ENCODE data around the gene LAMA4.

LAMA4 gene

DNA sequence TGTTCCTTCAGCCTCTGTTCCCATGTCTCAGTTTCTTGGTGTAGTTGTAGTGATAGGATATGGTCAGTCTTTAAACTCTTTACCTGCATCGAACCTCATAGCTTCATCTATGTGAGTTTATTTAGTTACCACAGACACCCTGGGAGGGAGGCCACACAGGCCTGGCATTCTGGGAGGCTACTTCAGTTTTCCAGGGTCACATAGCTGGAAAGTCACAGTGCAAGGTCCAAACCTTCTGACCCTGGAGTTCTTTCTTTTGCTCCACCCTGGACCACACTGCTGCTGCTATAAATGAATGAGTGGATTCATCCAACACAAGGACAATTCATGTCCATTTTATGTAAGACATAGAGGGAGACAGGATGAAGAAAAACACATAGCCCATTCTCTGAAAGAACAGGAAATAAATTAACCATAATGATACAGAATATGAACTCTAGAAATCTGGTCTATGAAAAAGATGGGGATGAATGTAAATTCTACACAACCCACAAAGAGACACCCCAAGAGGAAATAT is 60.8 kb downstream of the LAMA4 start:
- no peak for DNase-seq

DNA sequence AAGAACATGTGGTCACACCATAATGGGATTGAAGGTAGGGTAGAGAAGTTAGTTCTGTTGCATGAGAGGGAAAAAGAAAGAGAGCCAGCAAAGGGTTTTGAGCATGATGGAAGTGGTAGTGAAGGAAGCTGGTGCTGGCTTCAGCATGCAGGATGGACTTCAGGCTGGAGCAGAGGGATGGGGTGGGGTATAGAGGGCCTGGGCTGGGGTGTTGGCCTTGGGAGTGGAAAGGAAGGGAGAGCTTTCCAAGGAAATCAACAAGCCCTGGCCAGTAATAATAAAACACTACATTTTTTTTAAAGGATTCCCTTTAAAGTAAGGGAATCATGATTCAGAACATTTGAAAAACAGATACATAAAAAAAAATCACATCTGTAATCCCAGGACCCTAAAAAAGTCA is 61.2 kb downstream of the LAMA4 start:
- no peak for DNase-seq

DNA sequence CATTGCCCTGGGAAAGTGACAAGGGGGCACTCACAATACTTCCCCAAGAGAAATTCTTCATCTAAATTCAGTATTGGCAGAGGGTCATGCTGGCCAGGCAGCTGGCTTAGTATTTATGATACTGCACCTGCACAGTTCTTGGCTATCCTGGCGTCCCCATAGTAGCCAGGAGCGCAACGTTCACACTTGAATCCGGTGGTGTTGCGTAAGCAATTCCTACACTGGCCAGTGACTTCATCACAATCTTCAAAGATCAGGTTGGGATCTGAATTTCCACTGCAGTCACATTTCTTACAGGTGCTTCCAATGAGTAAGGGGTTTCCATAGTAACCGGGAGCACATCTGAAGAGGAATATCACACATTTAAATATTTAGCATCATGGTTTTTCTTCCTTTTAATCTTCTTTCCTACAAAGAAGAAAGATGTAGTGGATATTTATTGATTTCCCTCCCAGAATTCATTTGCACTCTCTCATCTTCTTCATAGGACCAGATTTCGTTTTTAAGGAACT is 62.8 kb downstream of the LAMA4 start:
- DNase-seq: no peak

DNA sequence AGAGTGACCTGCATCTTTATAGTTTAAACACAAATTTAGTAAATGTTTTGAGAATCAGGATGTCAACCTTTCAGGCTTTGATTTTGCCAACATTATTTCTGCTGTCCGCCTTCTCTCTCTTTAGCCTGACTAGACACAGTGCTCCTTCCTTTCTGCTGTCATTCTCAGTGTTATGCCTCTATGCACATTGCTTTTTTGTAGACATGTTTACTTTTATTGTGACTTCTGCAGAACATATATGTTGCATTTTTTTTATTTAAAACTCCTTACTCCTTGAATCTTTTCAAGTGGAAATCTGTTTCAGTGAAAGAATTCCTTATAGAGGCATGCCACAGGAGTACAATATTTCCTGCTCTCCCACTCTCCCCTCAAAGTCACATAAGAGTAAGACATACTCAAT is 64.2 kb downstream of the LAMA4 start:
- DNase-seq: no peak

DNA sequence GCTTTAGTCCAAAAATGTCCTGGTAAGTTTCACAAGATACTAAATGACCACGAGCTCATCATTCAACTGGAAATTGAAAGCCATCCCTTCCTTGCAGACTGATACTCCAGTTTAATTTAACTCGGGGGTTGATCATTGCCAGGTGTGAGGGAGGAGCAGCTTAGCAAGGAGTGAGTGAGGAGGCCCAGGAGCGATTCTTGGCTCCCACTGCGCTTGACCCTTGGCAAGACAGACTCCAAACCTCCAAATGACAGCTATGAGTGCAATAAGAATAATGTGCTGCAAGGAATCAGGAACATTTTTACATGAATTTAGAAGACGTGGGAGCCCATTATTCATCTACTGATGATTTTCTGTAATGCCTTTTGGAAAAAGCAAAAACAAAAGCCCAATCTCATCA is 64.9 kb downstream of the LAMA4 start:
- no peak for DNase-seq

DNA sequence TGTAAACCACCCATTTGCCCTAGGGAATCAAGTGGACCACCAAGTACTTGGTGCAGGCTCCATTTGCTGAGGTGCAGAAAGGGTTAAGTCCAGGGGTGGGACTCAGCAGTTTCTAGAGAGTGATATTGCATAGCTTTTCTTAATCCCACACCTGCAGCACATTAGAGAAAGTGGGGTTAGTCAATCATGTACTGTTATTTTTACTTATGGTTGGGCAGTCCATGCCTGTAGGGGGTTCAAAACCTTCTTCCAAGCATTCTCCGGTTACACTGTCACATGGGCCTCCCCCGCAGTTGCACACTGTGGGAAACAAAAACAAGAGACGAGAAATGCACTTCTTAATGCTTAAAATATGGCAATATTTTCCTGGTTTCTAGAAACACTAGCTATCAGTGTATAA is 65.5 kb downstream of the LAMA4 start:
- no peak for DNase-seq

DNA sequence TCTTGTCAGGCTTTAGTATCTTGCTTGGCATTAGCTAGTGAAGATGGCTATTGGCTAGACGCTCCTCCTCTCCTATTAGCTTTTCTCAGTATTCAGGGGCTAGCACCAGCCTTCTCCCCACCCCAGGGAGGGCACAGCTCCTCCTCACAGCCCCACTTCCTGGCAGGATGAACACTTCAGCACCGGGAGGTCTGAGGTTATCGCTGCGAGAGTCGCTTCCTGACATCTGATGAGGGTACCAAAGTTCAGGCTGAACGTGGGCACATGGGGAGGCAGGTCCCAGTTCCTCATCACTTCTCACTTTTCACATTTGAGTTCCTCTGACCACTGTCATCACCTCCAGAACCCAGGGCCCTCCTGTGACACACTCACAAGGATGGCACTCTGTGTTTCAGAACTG is 66.6 kb downstream of the LAMA4 start:
- DNase-seq: no peak

DNA sequence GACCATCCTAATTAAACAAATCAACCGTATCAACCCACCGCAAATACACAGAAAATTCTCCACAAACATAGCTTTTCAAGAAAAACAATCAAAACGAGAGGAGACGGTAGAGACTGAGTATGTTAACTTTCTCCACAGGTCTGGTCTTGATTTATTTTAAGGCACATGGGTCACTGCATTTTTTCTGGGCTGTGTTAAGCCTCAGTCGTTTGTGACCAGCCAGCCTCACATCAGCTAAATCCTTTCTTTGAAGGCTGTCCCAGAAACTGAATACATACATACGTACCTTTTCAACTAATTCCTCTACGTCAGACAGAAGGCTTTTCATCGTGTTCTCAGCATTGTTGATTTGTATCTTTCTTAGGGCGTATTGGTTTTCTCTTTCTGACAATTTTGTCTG is 69.4 kb downstream of the LAMA4 start:
- no peak for DNase-seq

DNA sequence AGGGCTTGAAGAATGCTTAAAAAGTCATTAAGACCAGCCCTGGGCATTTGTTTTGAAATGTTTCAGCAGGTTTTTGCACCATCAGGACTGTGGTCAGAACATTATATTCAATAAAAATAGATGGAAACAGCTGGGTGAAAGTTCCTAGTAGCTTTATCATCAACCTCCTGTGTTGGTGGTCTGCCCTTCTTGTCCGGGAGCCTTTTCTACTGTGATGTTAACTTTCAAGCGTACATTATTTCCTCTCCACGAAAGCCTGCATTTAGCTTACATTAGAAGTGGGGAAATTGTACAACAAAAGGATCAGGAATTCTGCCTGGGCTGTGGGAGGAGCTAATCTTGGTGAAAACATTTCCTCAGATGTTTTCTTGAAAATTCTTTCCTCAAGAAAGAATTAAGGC is 71.1 kb downstream of the LAMA4 start:
- DNase-seq: no peak

DNA sequence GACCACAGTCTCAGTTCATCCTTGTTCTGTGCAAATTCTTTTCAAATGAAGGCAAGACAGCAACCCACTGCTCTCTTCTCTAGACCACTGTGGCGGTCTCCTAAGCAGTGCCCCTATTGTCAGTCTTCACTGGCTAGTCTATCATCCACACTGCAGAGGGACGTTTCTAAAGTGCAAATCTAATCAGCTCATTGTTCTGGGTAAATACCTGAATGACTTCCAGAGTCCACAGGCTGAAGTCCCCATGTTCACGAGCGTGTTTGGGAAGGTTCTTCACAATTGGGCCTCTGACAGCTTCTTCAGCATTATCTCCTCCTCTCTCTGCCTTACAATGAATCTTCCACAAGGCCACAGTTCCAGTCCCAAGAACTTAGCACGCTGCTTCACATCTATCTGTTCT is 73.2 kb downstream of the LAMA4 start:
- no peak for DNase-seq

DNA sequence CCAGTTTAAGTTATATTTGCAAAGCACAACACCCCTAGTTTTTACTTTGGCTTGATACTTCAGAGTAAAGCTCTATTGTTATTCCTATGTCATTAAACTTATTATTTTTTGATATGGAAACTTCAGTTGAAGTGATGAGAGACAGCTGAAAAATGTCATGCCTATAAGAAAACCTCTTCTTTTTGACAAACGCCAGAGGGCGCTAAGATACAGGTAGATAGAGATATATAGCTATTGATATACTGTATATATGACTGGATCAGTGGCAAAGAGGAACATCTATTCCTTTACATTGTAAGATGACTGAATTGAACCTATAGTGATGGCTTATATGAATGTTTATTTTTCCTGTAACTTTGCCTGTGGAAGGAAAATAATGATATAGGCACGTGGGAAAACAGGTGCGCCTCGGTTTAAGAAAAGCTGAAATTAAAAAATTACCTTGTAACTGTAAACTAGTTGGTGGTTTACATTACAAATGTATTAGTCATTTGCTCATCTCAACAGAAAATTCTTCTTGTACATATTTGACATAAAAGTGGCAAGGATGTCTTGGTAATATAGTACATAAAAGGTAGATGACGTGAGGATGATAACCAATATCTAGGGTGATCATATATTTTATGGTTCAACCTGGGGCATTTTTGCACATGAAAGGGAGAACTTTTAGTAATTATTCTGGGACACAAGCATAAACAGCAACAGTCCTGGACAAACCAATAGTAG is 74.1 kb downstream of the LAMA4 start:
- DNase-seq: peak in 13 of 56 donors; percentile 2 to 46 (median 20)

DNA sequence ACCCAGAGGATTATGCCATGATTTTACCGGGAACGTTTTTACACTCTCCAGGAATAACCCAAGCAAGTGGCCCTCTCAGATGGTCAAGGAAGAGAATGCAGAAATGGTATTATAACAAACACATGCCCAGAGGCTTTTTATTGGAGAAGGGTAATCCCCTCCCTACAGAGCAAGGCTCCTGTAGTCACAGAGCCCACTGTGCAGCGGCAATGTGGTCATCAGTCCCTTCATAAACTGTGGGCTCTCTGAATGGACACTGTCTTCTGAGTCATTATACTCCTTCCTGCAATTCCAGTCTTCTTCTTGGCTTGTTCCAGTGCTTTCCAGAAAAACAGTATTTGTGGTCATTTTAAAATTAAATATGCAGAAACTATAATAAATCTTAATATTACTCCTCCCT is 74.7 kb downstream of the LAMA4 start:
- no peak for DNase-seq

DNA sequence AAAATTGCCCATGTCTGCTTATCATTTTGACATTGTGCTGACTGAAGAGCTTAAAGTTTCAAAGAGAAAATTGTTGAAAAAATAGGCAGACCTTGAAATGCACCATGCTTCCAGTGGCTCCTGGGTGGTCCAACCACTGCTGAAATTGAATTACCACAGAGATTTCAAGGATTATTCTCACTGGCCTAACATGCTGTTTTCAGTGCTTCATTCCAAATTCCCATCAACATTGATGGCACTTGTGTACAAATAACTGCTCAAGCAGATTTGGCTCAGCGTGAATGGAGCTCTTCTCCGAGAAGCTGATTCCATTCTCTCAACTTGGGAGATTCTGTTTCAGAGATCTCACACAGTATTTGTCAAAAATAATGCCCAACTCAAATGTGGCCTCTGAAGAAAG is 75.5 kb downstream of the LAMA4 start:
- DNase-seq: no peak

DNA sequence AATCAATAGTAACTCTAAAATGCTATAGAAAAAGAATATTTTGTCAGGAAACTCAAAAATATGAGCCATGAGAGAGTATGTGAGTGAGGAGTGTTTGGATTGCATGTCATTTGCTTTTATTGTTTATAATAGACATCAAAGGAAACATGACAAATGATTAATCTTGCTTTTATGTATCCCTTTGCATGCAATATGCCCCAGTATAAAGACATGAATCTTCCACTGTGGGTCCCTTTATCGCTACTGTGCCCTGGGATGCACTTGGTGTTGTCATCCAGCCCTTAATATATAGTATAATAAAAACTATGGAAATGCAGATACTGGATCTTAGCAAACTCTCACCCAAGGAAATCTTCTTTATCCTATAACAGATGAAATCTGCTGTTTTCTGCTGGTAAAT is 77.3 kb downstream of the LAMA4 start:
- DNase-seq: no peak

DNA sequence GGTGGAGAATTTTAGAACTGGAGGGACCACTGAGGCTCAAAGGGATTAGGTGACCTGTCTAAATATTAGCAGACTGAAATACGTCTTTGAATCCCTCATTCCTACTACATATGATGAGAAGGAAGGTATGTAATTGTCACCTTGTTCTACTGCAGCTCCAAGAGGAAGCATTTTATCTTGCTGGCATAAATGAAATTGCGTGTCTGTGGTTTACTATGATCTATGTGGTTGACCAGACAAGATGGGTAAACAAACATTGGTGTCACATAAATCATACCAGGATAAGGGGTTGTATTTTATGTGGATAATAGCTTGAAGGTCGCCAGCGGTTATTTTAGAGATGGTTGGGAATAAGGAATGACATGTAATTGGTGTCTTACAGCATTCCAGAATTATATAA is 78.2 kb downstream of the LAMA4 start:
- DNase-seq: no peak

DNA sequence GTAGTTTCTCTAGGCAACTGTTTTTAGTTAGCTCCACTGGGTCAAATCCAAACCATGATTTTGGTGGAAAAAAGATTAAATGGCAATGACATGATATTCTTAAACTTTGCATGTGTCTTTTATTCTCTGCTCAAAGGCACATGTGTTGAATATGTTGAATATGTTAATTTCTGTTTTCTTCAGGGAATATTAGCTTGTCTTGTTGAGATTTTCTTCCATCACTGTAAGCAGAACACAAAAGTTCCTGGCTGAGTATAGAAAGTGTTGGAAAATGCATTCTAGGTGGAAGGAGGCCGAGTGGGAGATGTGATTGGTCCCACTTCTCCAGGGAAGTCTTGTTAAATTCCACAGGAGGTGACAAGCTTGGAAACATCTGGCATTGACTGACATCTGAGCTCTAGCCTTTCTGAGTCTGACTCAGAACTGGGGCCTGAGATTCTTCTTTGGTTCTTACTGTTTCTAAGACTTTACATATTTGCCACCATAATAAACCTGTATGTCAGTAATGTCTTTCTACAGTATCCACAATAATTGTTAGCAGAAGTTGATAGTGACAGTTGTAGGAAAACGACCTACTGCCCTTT is 81.1 kb downstream of the LAMA4 start:
- no peak for DNase-seq

DNA sequence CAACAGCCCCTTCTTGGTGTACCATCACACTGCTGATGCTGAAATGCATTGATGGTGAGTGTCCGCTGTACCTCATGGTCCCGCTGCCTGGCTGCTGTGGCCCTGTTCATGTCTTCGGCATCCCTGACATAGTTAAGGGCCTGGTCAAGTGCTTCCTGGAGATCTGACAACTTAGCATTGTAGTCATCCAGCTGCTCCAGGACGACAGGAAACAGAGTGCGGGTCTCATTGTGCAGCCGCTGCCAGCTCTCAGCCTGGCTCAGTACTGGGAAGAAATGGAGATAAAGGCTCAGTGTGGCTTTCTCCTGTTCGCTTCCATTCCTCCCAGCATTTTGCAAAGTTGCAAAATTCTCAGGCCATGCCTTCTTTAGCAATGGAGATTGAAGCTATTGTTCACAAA is 81.8 kb downstream of the LAMA4 start:
- no peak for DNase-seq

DNA sequence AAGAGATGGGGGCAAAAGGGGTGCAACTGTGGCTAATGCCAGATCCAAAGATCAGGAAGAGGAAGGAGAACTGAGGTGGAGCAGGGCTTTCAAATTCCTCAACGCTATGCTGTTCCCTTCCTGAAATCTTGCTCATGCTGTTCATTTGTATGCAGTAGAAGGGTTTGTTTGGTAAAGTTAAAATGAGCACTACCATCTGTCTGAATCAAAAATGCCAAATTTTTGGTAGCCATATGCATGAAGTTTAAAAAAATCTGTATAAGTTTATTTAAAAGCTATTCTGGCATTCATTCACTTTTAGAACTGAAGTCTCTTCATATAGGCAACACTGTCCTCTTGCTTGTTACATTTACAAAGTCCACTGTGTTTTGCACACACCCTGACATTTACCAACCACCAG is 84.8 kb downstream of the LAMA4 start:
- no peak for DNase-seq

DNA sequence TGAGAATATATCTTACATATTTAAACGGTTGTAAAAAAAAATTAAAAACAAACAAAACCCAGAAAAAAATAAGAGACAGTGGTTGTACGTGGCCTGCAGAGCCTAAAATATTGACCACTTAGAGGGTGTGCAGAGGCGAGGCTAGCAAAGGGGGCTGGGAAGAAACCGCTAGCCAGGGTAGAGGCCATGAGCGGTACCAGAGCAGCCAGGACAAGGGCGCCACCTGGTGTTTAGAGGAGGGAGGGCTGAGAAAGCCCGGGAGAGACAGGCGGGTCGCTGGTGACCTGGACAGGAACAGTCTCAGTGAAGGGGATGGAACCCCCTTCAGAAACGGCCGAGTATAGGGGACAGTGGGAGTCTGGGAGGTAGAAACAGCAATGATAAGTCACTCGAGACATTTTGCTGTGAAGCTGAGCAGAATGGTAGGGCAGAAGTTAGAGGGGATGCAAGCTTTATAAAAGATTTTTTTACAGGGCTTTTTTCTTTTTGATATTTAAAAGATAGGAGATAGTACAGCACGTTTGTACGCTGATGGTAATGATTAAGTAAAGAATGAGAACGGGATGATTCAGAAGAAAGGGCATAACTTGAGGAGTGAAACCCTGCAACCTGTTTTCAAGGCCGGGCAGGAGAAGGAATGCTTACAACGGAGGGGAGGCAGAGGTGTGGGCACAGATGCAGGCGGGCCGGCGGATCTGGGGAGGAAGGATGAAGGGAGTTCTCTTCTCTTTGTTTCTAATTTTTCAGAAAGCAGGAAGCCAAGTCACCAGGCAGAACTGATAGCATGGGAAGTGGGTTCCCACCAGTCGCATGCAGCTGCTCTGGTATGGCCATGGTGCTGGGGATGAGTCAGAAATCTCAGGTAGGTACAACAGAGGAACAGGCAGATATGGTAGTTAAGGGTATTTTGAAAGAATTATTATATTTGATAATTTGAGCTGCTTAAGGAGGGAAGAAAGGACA is 90.8 kb downstream of the LAMA4 start:
- DNase-seq: peak in 37 of 56 donors; percentile 1 to 60 (median 15)

DNA sequence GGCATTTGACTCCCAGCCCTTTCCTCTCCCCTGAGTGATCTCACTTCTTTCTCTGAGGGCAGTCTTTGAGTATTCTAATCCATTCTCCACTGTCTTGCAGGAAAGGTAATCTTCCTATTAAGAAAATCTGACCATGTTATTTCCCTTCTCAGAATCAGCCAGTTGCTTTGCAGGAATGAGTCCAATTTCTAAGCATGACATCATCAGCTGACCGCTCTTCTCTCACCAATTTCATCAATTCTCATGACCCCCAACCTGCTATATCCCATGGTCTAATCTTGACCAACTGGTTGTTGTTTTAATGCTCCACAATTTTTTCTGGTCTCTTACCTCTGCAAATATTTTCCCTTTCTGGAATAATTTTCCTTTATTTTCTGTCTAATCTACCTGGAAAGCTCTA is 93.6 kb downstream of the LAMA4 start:
- DNase-seq: no peak

DNA sequence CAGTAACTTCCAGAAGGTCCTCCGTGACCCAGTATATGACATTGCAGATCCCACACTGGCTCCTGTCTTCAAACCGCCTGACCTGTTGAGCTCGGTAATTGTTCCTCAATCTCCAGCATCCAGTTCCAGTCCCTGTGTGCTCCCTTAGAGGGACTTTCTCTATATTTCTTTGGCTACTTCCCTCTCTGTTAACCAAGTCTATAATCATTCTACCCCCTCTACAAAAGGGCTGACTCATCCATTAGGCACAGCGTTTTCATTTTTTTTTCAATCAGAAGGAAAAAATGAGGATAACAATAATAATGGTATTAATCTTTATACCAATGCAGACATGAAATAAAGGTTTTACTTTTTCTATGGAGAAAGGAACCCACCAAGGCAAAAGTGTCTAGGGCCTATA is 97.7 kb downstream of the LAMA4 start:
- DNase-seq: no peak

DNA sequence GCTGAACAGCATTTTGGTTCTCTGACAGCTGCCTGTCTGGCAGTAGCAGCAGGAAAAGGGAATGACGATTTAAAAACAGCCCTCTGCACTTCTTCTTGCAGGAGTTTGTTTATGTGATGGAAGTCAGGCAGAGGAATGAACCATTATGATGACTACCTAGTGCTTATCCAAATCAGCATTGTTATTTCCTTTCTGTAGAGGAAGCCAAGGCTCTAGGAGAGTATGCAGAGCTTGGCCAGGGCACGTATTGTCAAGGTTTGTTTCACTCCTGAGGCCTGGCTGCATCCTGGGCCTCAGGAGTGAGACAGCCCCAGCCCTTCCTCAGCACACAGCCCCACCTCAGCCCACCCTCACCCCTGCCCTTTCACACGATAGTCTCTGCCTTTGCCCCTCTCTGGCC is 98.5 kb downstream of the LAMA4 start:
- DNase-seq: no peak

All from amygdala (tissue), 56 donors.